IMR-90 (cell line): Measurements from ENCODE around the gene IL17D. TPM values are rescaled to one million over a fixed set of nuclear protein-coding genes. Genes with fewer than 3 reads are reported as not detected.

Experiments
- ATAC-seq: fragments of 200-7000 bp; cut with Tn5 transposase; 2 replicates; pipeline ENCODE4 v1.9.1; 2020; ENCODE audit warnings: low read depth, mild to moderate bottlenecking, moderate library complexity
- BruUV-seq: library from RNA; stranded (reverse); fragments of 400-500 nt; replicated peaks from 2 replicates; lab custom pipeline; 2021; lab: Mats Ljungman, UMichigan
- CTCF ChIA-PET: fragments of 300-600 bp; formaldehyde crosslinking; extraction: SDS; loops from one replicate; lab custom pipeline; 2021; ENCODE audit warnings: antibody characterized with exemption; lab: Yijun Ruan, JAX
- POLR2A ChIA-PET: fragments of 300-600 bp; sonication (Branson Sonifier 250); formaldehyde crosslinking; loops from one replicate; lab custom pipeline; 2022; ENCODE audit warnings: antibody characterized with exemption; ENCODE audit not compliant: unreplicated experiment; lab: Charles Lee
- DNase-seq: peaks from one replicate; pipeline ENCODE4 v3.0.0; 2013
- H2AFZ ChIP-seq: replicated peaks from 2 replicates; pipeline ENCODE3; 2013; ENCODE audit warnings: low read length, mild to moderate bottlenecking; ENCODE audit not compliant: poor library complexity
- H2AK5ac ChIP-seq: 2 replicates; pipeline ENCODE4 v1.6.1; 2013; ENCODE audit warnings: low read depth, low read length, inconsistent platforms
- H2AK9ac ChIP-seq: replicated peaks from 2 replicates; pipeline ENCODE3; 2013; ENCODE audit warnings: mild to moderate bottlenecking, low read depth, low read length, moderate library complexity; ENCODE audit not compliant: poor library complexity
- H2BK120ac ChIP-seq: 2 replicates; pipeline ENCODE4 v1.6.1; 2013; ENCODE audit warnings: low read depth, low read length, inconsistent platforms
- H2BK15ac ChIP-seq: 3 replicates; pipeline ENCODE4 v1.6.1; 2013; ENCODE audit warnings: low read depth, low read length, inconsistent platforms
- H2BK20ac ChIP-seq: 2 replicates; pipeline ENCODE4 v1.6.1; 2013; ENCODE audit warnings: low read depth, mild to moderate bottlenecking, inconsistent platforms, low read length, moderate library complexity
- H2BK5ac ChIP-seq: 2 replicates; pipeline ENCODE4 v1.6.1; 2013; ENCODE audit warnings: mild to moderate bottlenecking, low read depth, low read length, inconsistent platforms; ENCODE audit not compliant: poor library complexity, severe bottlenecking
- H3K14ac ChIP-seq: replicated peaks from 2 replicates; pipeline ENCODE4 v1.6.1; 2013; ENCODE audit warnings: low read depth, low read length, inconsistent platforms
- H3K18ac ChIP-seq: 2 replicates; pipeline ENCODE4 v1.6.1; 2013; ENCODE audit warnings: low read depth, low read length, control low read depth
- H3K23ac ChIP-seq: 2 replicates; pipeline ENCODE4 v1.6.1; 2013; ENCODE audit warnings: low read depth, low read length, inconsistent platforms
- H3K27ac ChIP-seq: 2 replicates; pipeline ENCODE4 v1.5.1; 2013; ENCODE audit warnings: mild to moderate bottlenecking, control low read depth, low read length; ENCODE audit not compliant: insufficient read depth
- H3K27me3 ChIP-seq: 2 replicates; pipeline ENCODE4 v1.6.1; 2013; ENCODE audit warnings: low read length; ENCODE audit not compliant: control insufficient read depth, insufficient read depth
- H3K36me3 ChIP-seq: 2 replicates; pipeline ENCODE4 v1.6.1; 2013; ENCODE audit warnings: low read length, mixed read lengths; ENCODE audit not compliant: control insufficient read depth, insufficient read depth
- H3K4ac ChIP-seq: 2 replicates; pipeline ENCODE4 v1.6.1; 2013; ENCODE audit warnings: low read depth, low read length, inconsistent platforms
- H3K4me1 ChIP-seq: 2 replicates; pipeline ENCODE4 v1.6.1; 2013; ENCODE audit warnings: low read length, mixed read lengths; ENCODE audit not compliant: control insufficient read depth, insufficient read depth
- H3K4me2 ChIP-seq: 2 replicates; pipeline ENCODE4 v1.6.1; 2013; ENCODE audit warnings: low read depth, mild to moderate bottlenecking, control low read depth, low read length, moderate library complexity
- H3K4me3 ChIP-seq: 2 replicates; pipeline ENCODE4 v1.5.1; 2013; ENCODE audit warnings: low read depth, mild to moderate bottlenecking, control low read depth, low read length, moderate library complexity; ENCODE audit not compliant: insufficient read depth
- H3K56ac ChIP-seq: 2 replicates; pipeline ENCODE4 v1.6.1; 2013; ENCODE audit warnings: low read length, inconsistent platforms; ENCODE audit not compliant: insufficient read depth; ENCODE audit errors: extremely low read depth
- H3K79me1 ChIP-seq, 2 experiments: 2 replicates each; pipeline ENCODE4 v1.6.1; 2013; ENCODE audit warnings: low read length in 2 of 2, inconsistent platforms in 1 of 2, low read depth in 1 of 2
- H3K9ac ChIP-seq: 2 replicates; pipeline ENCODE4 v1.6.1; 2013; ENCODE audit warnings: low read depth, low read length, control low read depth
- H3K9me1 ChIP-seq: 2 replicates; pipeline ENCODE4 v1.6.1; 2013; ENCODE audit warnings: low read length, inconsistent platforms; ENCODE audit not compliant: insufficient read depth
- H3K9me3 ChIP-seq: 2 replicates; pipeline ENCODE4 v1.6.1; 2013; ENCODE audit warnings: low read length; ENCODE audit not compliant: control insufficient read depth, insufficient read depth
- H4K20me1 ChIP-seq: 2 replicates; pipeline ENCODE4 v1.6.1; 2013; ENCODE audit warnings: low read length, inconsistent platforms; ENCODE audit not compliant: insufficient read depth
- H4K5ac ChIP-seq: 2 replicates; pipeline ENCODE4 v1.6.1; 2013; ENCODE audit warnings: mild to moderate bottlenecking, low read depth, low read length, control low read depth
- H4K8ac ChIP-seq, 2 experiments: 2 replicates each; pipeline ENCODE4 v1.6.1; 2013; ENCODE audit warnings: low read depth in 2 of 2, low read length in 2 of 2, control low read depth in 1 of 2, inconsistent platforms in 1 of 2
- H4K91ac ChIP-seq: 2 replicates; pipeline ENCODE4 v1.6.1; 2013; ENCODE audit warnings: low read depth, low read length, inconsistent platforms; ENCODE audit not compliant: insufficient read depth
- BHLHE40 ChIP-seq: fragments of 150-350 bp; IDR thresholded peaks from 2 replicates; pipeline ENCODE4 v1.6.1; 2016; ENCODE audit warnings: mild to moderate bottlenecking, low read depth, low read length
- CEBPB ChIP-seq: IDR thresholded peaks from 2 replicates; pipeline ENCODE4 v1.6.1; 2012; ENCODE audit warnings: low read depth, low read length, improper control_type of control experiment
- CTCF ChIP-seq: conservative IDR thresholded peaks from 2 replicates; pipeline ENCODE4 v1.5.1; 2012; ENCODE audit warnings: mild to moderate bottlenecking, low read depth, low read length, improper control_type of control experiment
- ELK1 ChIP-seq: fragments of 150-350 bp; IDR thresholded peaks from 2 replicates; pipeline ENCODE4 v1.6.1; 2016; ENCODE audit warnings: low read depth, mild to moderate bottlenecking, low read length, moderate library complexity, borderline replicate concordance
- FOS ChIP-seq: fragments of 150-350 bp; IDR thresholded peaks from 2 replicates; pipeline ENCODE4 v1.6.1; 2016; ENCODE audit warnings: low read depth, low read length
- MAFK ChIP-seq: IDR thresholded peaks from 2 replicates; pipeline ENCODE4 v1.6.1; 2012; ENCODE audit warnings: low read depth, low read length, improper control_type of control experiment
- MAZ ChIP-seq: IDR thresholded peaks from 2 replicates; pipeline ENCODE4 v1.6.1; 2012; ENCODE audit warnings: low read depth, mild to moderate bottlenecking, low read length, improper control_type of control experiment, moderate library complexity, borderline replicate concordance
- MXI1 ChIP-seq: IDR thresholded peaks from 2 replicates; pipeline ENCODE4 v1.6.1; 2012; ENCODE audit warnings: low read depth, mild to moderate bottlenecking, low read length, moderate library complexity, borderline replicate concordance
- NFE2L2 ChIP-seq: fragments of 150-350 bp; IDR thresholded peaks from 2 replicates; pipeline ENCODE4 v1.6.1; 2016; ENCODE audit warnings: low read depth, mild to moderate bottlenecking, low read length
- POLR2A ChIP-seq: IDR thresholded peaks from 2 replicates; pipeline ENCODE4 v1.6.1; 2012; ENCODE audit warnings: mild to moderate bottlenecking, low read depth, low read length
- RAD21 ChIP-seq: IDR thresholded peaks from 2 replicates; pipeline ENCODE4 v1.6.1; 2012; ENCODE audit warnings: low read length, improper control_type of control experiment
- RFX5 ChIP-seq: IDR thresholded peaks from 2 replicates; pipeline ENCODE4 v1.8.0; 2012; ENCODE audit warnings: low read depth, mild to moderate bottlenecking, low read length, moderate library complexity
- SMC3 ChIP-seq: fragments of 150-350 bp; IDR thresholded peaks from 2 replicates; pipeline ENCODE4 v1.6.1; 2016; ENCODE audit warnings: low read depth, mild to moderate bottlenecking, antibody characterized with exemption, low read length, moderate library complexity
- USF2 ChIP-seq: fragments of 150-350 bp; IDR thresholded peaks from 2 replicates; pipeline ENCODE4 v1.6.1; 2017; ENCODE audit warnings: mild to moderate bottlenecking, antibody characterized with exemption, low read length, low read depth
- WGBS, 2 experiments: methylation state at CpG; one replicate each; pipeline versions ENCODE4 v1.1.5 to v1.1.7; 2013; ENCODE audit warnings: missing lambda C conversion rate in 2 of 2; ENCODE audit not compliant: insufficient read length in 1 of 2; ENCODE audit errors: extremely low coverage in 2 of 2; 5-methylcytosine and 5-hydroxymethylcytosine counted together
- dilution Hi-C: fragments of 300-500 bp; cut with HindIII; formaldehyde crosslinking; loops from one replicate; pipeline ENCODE4 v1.14.3; 2018; ENCODE audit warnings: low sequenced_read_pairs; ENCODE audit not compliant: unreplicated experiment
- in situ Hi-C: fragments of 300-500 bp; cut with MboI; formaldehyde crosslinking; loops from 3 replicates; pipeline ENCODE4 v1.14.3; 2019; ENCODE audit warnings: low sequenced_read_pairs, inconsistent platforms, mixed read lengths
- intact Hi-C: fragments of 100-400 bp; cut with micrococcal nuclease; formaldehyde crosslinking; loops from 2 replicates; pipeline ENCODE4 v1.10.0; 2022
- polyA plus RNA-seq, 3 experiments: library from polyadenylated mRNA; depleted of rRNA; stranded (reverse); fragments of >200 nt; gene quantifications; 2 replicates each; pipeline ENCODE4 v1.2.3, GENCODE V29; 2012; ENCODE audit warnings: low replicate concordance in 1 of 3
- total RNA-seq: library from RNA; depleted of rRNA; stranded (reverse); fragments of >200 nt; gene quantifications from 2 replicates; pipeline ENCODE4 v1.2.3, GENCODE V29; 2012

Gene IL17D
- total and polyA plus RNA-seq, 2 of the 4 experiments (the other 2 are of a cell fraction) = 0.72 to 1.4 TPM

- ATAC-seq (no peak), DNase-seq (no peak)
- ChIA-PET CTCF (no interaction called here), POLR2A (no interaction called here)
- H4K8ac ChIP-seq = no peak overlapping the region
- WGBS, 2 experiments = no CpG with 5 or more reads among the region's 1 CpG
- H3K27me3 ChIP-seq = no peaks in the 10 kb centered on the region
- TF ChIP-seq NFE2L2 (no peak), MAFK (no peak), BHLHE40 (no peak), CTCF (no peak), MXI1 (no peak), RFX5 (no peak), ELK1 (no peak), MAZ (no peak), USF2 (no peak), SMC3 (no peak), FOS (no peak), CEBPB (no peak), RAD21 (no peak), POLR2A (no peak)
- H4K5ac ChIP-seq = no peak overlapping the region
- H3K4me1 ChIP-seq = no peaks in the 10 kb centered on the region
- H3K4me2 ChIP-seq = no peak overlapping the region
- dilution Hi-C loops (no loop called here), intact Hi-C loops (no loop called here), in situ Hi-C loops (no loop called here)
- H3K14ac ChIP-seq = no peak overlapping the region
- no peak overlapping the region for H2BK120ac ChIP-seq
- H3K4ac ChIP-seq = no peak overlapping the region
- no peak overlapping the region for H3K18ac ChIP-seq
- no peaks in the 10 kb centered on the region for H4K20me1 ChIP-seq
- no peaks in the 10 kb centered on the region for H3K9me1 ChIP-seq
- no peak overlapping the region for H2AK9ac ChIP-seq
- H2BK15ac ChIP-seq = no peak overlapping the region
- H3K4me3 ChIP-seq = no peak overlapping the region
- H4K91ac ChIP-seq = no peak overlapping the region
- no peaks in the 10 kb centered on the region for H3K79me1 ChIP-seq
- no peak overlapping the region for H3K9ac ChIP-seq
- H2AK5ac ChIP-seq = no peak overlapping the region
- no peaks in the 10 kb centered on the region for H3K36me3 ChIP-seq
- no peak overlapping the region for H3K56ac ChIP-seq
- no peak overlapping the region for H2BK5ac ChIP-seq
- H2BK20ac ChIP-seq = no peak overlapping the region
- peaks cover 4% of the 10 kb centered on the region for H3K9me3 ChIP-seq
- no TSS peak for BruUV-seq
- no peak overlapping the region for H3K23ac ChIP-seq
- H3K27ac ChIP-seq = no peak overlapping the region
- no peak overlapping the region for H2AFZ ChIP-seq
Observed at GRCh38 chr13:20749377-20749776, 45.9 kb downstream of the IL17D start.
